Activated CD8-positive, alpha-beta memory T cell treated with anti-CD3 and anti-CD28 coated beads for 36 hours (primary cell): ENCODE results near the gene IL31. TPM values are rescaled to one million over a fixed set of nuclear protein-coding genes. Genes with fewer than 3 reads are reported as not detected.

Source experiments
- CTCF ChIA-PET: fragments of 350-600 bp; sonication (Branson Sonifier 250); formaldehyde crosslinking; loops from one replicate; lab custom pipeline; 2021; ENCODE audit warnings: antibody characterized with exemption; lab: Charles Lee
- POLR2A ChIA-PET: fragments of 350-600 bp; sonication (Branson Sonifier 250); formaldehyde crosslinking; loops from one replicate; lab custom pipeline; 2021; ENCODE audit warnings: antibody characterized with exemption; lab: Charles Lee
- total RNA-seq, 2 experiments: library from RNA; stranded (reverse); gene quantifications; one replicate each; pipeline ENCODE4 v1.2.3, GENCODE V29; 2021

IL31 gene
- total RNA-seq, 2 experiments from 2014 or later, result 2.0 to 3.4 TPM

DNA sequence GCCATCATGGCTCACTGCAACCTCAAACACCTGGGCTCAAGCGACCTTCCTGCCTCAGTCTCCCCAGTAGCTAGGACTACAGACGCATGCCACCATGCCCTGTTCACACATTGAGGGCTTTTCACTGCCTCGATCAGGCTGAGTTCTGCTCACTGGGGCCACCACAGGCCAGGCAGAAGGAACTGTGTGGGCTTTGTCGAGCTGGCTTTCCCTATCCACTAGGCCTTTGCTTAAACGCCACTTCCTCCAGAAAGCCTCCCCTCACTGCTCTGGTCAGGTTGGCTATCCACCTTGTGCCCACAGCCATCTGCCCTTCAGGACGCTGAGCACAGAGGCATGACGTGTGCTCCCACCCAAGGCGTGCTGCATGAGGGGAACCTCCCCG is 50.3 kb downstream of the IL31 start:
- CTCF ChIA-PET, result interaction anchor here (0.7 to 3.1 kb wide), 22 partner anchors 9 to 194 kb away, joined by 3 to 51 read pairs (median 4); no protein-coding TSS in a partner anchor
- POLR2A ChIA-PET, result no interaction called here

DNA sequence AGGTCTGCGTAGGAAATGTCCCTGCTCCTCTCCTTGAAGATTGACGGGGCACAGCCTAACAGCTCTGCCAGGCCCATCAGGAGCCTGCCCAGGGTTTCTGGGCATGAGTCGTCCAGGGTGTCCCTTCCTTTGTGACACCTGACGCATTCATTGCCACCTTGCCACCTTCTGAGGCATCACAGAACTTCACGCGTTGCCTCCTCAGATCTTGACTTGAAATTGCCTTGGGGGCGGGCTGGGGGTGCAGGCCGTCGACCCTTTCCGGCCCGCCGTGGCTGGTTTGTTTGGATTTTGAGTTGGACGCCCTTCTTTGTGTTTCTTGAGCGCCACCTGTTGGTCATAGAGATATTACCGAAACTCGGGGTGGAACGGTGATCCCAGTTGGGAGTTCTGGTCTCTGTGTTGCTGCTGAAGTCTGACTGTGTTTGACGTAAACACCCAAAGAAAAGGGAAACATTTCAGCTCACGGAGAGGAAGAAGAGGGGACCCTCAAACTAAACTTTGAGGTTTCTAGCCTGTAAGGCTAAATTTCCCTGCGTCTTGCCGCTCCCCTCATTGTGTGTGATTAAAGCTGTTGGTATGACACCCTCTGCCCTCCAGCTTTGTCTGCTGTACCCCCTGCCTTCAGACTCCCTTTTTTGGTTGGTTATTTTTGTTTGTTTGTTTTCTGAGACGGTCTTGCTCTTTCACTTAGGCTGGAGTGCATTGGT is 50.8 kb downstream of the IL31 start:
- ChIA-PET CTCF (interaction anchor here (0.7 to 3.1 kb wide), 28 partner anchors 9 to 193 kb away, joined by 3 to 51 read pairs (median 4); no protein-coding TSS in a partner anchor), POLR2A (no interaction called here)

Other genes with a start within 250 kb of the IL31 start
- 1 to 10 TPM; 3.7 to 4.0 TPM for gene BCL7A, start 152.3 kb downstream of the IL31 start, total RNA-seq
- gene MLXIP, start 95.5 kb downstream of the IL31 start, total RNA-seq, result 10 to 100 TPM; 32.2 to 32.5 TPM
- gene LRRC43, start 8.9 kb upstream of the IL31 start, total RNA-seq, result under 1 TPM in 1 of 2 experiments, not detected in 1; 0.11 TPM
- under 1 TPM; 0.46 to 0.63 TPM for gene B3GNT4, start 29.5 kb upstream of the IL31 start, total RNA-seq
- gene DIABLO, start 51.8 kb upstream of the IL31 start, total RNA-seq, result 10 to 100 TPM; 58.2 to 61.0 TPM
- gene VPS33A, start 92.3 kb upstream of the IL31 start, total RNA-seq, result 10 to 100 TPM; 37.2 to 40.7 TPM
- gene CLIP1, start 248.4 kb upstream of the IL31 start, total RNA-seq, result 10 to 100 TPM; 42.5 to 47.2 TPM